Mucosa of descending colon (tissue), 3 donors: ENCODE results near the gene COPRS. TPM values are rescaled to one million over a fixed set of nuclear protein-coding genes. Genes with fewer than 3 reads are reported as not detected.

Experiments used
- ATAC-seq: fragments of 200-7000 bp; cut with Tn5 transposase; one replicate; pipeline ENCODE4 v1.9.1; 2020; ENCODE audit warnings: mild to moderate bottlenecking, moderate library complexity
- DNase-seq, 3 donors: peaks; one replicate each; pipeline ENCODE4 v3.0.0-alpha.2; 2020
- H3K36me3 ChIP-seq: fragments of 200-600 bp; one replicate; pipeline ENCODE4 v1.8.0; 2021; ENCODE audit warnings: low read depth, mild to moderate bottlenecking
- H3K4me1 ChIP-seq: fragments of 200-600 bp; one replicate; pipeline ENCODE4 v1.8.0; 2021; ENCODE audit warnings: low read depth, mild to moderate bottlenecking
- H3K4me3 ChIP-seq: fragments of 200-600 bp; one replicate; pipeline ENCODE4 v1.8.0; 2021; ENCODE audit warnings: mild to moderate bottlenecking
- H3K9me3 ChIP-seq: fragments of 200-600 bp; one replicate; pipeline ENCODE4 v1.8.0; 2021; ENCODE audit warnings: mild to moderate bottlenecking
- CTCF ChIP-seq: fragments of 200-600 bp; IDR thresholded peaks from one replicate; pipeline ENCODE4 v1.8.0; 2022; ENCODE audit warnings: antibody characterized with exemption, mild to moderate bottlenecking
- intact Hi-C, 2 donors: fragments of 100-400 bp; cut with DNase I in 1 of 2; cut with micrococcal nuclease in 1 of 2; formaldehyde crosslinking; loops; one replicate each; pipeline versions ENCODE4 v1.11.0 to v1.11.1; 2022; cut with DNase I, micrococcal nuclease
- long read RNA-seq, 2 donors: library from polyadenylated mRNA; unstranded; transcript quantifications; one replicate each; pipeline ENCODE4 v2.0.0, GENCODE V29; 2019 to 2021
- total RNA-seq, 3 donors: library from RNA; stranded (reverse); fragmentation: NEBNext Ultra II Directional in 2 of 3; extraction: Animal tissue kit (Norgen Biotek cat#: 25700) in 2 of 3; gene quantifications; one replicate each; pipeline versions ENCODE4 v1.2.1 to v1.2.4, GENCODE V29; 2021 to 2023
- donor health status: DM: no; HTN: no; CAD: no; lungs with moderate emphysema.
- donor health status: DM: no; HTN: no; CAD: no.
- donor health status: DM: no; HTN: yes; CAD: no.

Gene COPRS, protein sequence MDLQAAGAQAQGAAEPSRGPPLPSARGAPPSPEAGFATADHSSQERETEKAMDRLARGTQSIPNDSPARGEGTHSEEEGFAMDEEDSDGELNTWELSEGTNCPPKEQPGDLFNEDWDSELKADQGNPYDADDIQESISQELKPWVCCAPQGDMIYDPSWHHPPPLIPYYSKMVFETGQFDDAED
- 10 to 100 TPM; 13.5 to 63.9 (median 20.7) TPM for total RNA-seq
- long read RNA-seq, donor 1, transcript COPRS-201 (4 exons, 968 nt): major isoform, 74 of 76 reads
- long read RNA-seq, donor 1, partial matches to known transcripts: 1 of 76 reads
- long read RNA-seq, donor 1, other reads (novel, unspliced or antisense): 1 of 76 reads
- long read RNA-seq, donor 2, partial matches to known transcripts: 0 of 2 reads
- long read RNA-seq, donor 2, other reads (novel, unspliced or antisense): 0 of 2 reads

DNA sequence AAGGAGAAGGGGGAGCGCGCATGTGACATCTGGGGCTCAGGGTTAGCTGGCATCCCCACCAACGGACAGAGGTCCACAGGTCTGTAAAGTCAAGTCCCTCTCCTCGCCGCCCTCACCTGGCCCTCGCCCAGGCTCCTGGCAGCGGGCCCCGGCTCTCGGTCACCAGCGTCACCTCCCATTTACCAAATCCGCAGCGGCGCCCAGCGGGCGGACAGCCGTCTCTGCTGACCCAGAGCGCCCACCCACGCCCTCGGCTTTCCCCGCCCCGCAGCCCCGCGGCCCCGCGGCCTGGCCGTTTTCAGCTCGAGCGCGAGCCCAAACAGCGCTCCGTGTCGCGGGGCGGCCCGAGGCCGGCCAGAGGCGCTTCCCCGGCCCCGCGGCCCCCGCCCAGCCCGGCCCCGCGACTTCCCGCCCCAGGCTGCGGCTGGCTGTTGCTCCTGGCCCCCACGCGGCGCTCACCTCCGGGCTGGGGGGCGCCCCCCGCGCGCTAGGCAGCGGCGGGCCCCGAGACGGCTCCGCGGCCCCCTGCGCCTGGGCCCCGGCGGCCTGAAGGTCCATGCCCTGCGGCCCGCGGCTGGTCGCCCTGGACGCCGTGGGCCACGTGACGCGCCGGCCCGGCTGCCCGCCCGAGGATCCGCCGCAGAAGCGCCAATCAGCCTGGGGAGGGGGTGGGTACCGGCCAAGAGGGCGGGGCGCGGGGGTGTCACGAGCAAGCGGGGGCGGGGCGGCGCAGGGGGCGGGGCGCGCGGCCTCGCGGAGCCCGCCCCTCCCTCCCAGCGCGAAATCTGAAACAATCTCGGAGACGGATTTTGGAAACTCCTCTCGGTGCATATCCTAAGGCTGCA is at the start of gene COPRS:
Gene COPRS (minus strand): TSS at position 603 of the 845 bp plus-strand sequence. CDS start 45 bp downstream, at position 558.
- peak; percentile 97 for ATAC-seq
- intact Hi-C loops: no loop called here
- H3K4me1 ChIP-seq: peaks cover 7% of the 10 kb centered on the region
- no peak for TF ChIP-seq CTCF
- DNase-seq: peak; percentile 91 to 92 (median 92)
- no peaks in the 10 kb centered on the region for H3K9me3 ChIP-seq
- no peaks in the 10 kb centered on the region for H3K36me3 ChIP-seq
- peak within 1 kb of the TSS; percentile 59 for H3K4me3 ChIP-seq

GRCh38 chr17:31908386-31908785 is 49.3 kb upstream of the COPRS start:
- no peak for TF ChIP-seq CTCF

DNA sequence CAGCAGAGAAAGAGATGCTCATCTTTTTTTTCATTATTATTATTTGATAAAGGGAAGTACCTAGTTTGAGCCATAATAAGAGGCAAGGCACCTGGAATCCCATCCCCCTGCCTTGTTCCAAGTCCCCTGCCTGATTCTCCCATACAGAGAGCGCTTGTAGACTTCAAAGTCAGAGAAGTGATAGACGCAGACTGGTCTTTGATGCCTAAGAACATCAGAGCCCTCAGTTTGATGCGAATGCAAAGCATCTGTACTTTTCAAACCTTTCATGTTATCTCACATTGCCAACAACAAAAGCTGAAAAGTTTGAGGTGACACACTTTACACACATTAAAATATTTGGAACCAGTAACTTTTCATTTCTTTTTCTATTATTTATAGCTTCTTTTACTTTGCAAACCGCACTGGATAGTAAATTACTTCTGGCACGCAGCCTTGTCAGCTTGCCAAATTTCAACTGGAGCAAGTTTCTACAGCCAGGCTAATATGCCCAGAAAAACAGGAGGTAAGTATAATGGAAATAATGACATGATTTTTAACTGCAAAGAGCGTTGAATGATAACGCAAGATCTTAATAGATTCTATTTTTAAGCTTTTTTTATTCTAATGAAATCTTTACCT is 48.4 kb upstream of the COPRS start:
- no peaks in the 10 kb centered on the region for H3K36me3 ChIP-seq
- no peaks in the 10 kb centered on the region for H3K9me3 ChIP-seq
- TF ChIP-seq CTCF: no peak
- no peak overlapping the region for H3K4me3 ChIP-seq
- intact Hi-C loops: no loop called here
- DNase-seq (peak in 1 of 3 donors; percentile 52), ATAC-seq (no peak)
- H3K4me1 ChIP-seq: no peaks in the 10 kb centered on the region

More at GRCh38 chr17:31908386-31908785, 49.3 kb upstream of the COPRS start:
- no peaks in the 10 kb centered on the region for H3K36me3 ChIP-seq
- H3K4me3 ChIP-seq: no peak overlapping the region
- ATAC-seq (no peak), DNase-seq (peak in 1 of 3 donors; percentile 14)
- H3K4me1 ChIP-seq: no peaks in the 10 kb centered on the region
- intact Hi-C loops: no loop called here
- H3K9me3 ChIP-seq: no peaks in the 10 kb centered on the region

DNA sequence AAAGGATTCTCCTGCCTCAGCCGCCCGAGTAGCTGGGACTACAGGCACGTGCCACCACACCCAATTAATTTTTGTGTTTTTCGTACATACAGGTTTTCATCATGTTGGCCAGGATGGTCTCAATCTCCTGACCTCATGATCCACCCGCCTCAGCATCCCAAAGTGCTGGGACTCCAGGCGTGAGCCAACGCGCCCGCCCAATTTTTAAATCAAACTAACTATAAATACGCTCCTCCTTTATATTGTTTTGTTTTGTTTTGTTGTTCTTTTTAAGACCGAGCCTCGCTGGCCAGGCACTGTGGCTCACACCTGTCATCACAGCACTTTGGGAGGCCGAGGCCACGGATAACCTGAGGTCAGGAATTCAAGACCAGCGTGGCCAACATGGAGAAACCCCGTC is 44.4 kb upstream of the COPRS start:
- intact Hi-C loops: no loop called here
- DNase-seq (no peak), ATAC-seq (no peak)
- H3K9me3 ChIP-seq: no peaks in the 10 kb centered on the region
- TF ChIP-seq CTCF: no peak
- H3K4me3 ChIP-seq: no peak overlapping the region
- peaks cover 7% of the 10 kb centered on the region for H3K4me1 ChIP-seq
- H3K36me3 ChIP-seq: no peaks in the 10 kb centered on the region

GRCh38 chr17:31902693-31903092 is 43.6 kb upstream of the COPRS start:
- Histone ChIP-seq H3K36me3 (no peaks in the 10 kb centered on the region), H3K4me3 (no peak overlapping the region), H3K4me1 (peaks cover 7% of the 10 kb centered on the region), H3K9me3 (no peaks in the 10 kb centered on the region)
- ATAC-seq (no peak), DNase-seq (no peak)
- no peak for TF ChIP-seq CTCF
- intact Hi-C loops: no loop called here
